ENCODE measurements around the gene FCRLA.

Gene FCRLA

DNA sequence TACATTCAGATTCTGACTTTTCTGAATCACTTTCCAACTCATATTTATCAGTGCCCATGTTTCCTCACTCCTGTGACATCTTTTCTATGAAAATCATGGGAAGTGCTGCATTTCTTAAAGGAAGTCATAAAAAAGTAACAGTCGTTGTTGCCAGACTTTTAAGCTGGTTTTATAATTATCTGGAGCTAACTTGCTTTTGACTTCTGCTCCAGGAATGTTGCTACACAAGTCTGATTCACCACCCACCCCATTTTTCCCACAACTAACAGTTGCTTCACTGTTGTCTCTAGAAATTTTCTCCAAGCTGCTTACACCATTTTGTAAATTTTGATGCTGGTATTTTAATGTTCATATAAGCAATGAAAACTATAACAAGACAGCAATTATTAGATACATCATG lies 26.5 kb downstream of the FCRLA start:
- POLR2A ChIA-PET = interaction anchor here (0.7 kb wide), 1 partner anchor 36 kb away, joined by 3 read pairs; no protein-coding TSS in a partner anchor

DNA sequence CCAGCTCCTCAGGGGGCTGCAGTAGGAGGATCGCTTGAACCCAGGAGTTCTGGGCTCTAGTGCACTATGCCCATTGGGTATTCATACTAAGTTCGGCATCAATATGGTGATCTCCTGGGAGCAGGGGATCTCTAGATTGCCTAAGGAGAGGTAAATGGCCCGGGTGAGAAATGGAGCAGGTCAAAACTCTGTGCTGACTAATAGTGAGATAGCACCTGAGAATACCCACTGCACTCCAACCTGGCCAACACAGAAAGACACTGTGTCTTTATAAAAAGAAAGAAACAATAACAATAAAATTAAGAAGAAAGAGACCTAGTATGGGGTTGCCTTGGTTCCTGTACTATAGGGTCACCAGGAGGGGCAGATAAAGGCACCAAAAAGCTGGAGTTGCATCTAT lies 28.8 kb downstream of the FCRLA start:
- peaks cover 5 to 25% (median 12%) of the 10 kb centered on the region in 4 experiments for H3K4me1 ChIP-seq (ENCODE audit: control extremely low read depth in 1 of 4, control insufficient read depth in 4 of 4, insufficient read depth in 4 of 4, low read length in 3 of 4)
- H3K9me3 ChIP-seq (ENCODE audit: control extremely low read depth in 1 of 5, control insufficient read depth in 4 of 5, insufficient read depth in 2 of 5, low read depth in 1 of 5, low read length in 4 of 5) = no peaks in the 10 kb centered on the region
- POLR2A ChIA-PET = no interaction called here
- 100% methylated on average over 2 of the region's 3 CpGs for WGBS (ENCODE audit: insufficient coverage)
- peaks cover 0 to 6% (median 4%) of the 10 kb centered on the region in 5 experiments for H3K27me3 ChIP-seq (replicated peaks in 2 of 5; ENCODE audit: control insufficient read depth in 4 of 5, insufficient read depth in 5 of 5, low read length in 4 of 5)
- no peak for DNase-seq
- no peak overlapping the region for H3K27ac ChIP-seq (ENCODE audit: insufficient read depth in 1 of 2, low read depth in 1 of 2, low read length in 2 of 2, poor library complexity in 1 of 2, severe bottlenecking in 2 of 2)
- CTCF ChIA-PET = interaction anchor here (1.1 to 8.8 kb wide), 2 partner anchors 8 to 165 kb away, joined by 3 to 74 read pairs; no protein-coding TSS in a partner anchor
- H3K4me3 ChIP-seq (ENCODE audit: control insufficient read depth in 1 of 7, extremely low read depth in 1 of 7, insufficient read depth in 4 of 7, low read depth in 2 of 7, low read length in 6 of 7) = no peak overlapping the region
- H3K36me3 ChIP-seq (ENCODE audit: control insufficient read depth in 4 of 4, insufficient read depth in 4 of 4, low read length in 3 of 4) = no peaks in the 10 kb centered on the region

More for the DNA sequence above, 26.5 kb downstream of the FCRLA start:
- no peaks in the 10 kb centered on the region for H3K36me3 ChIP-seq (ENCODE audit: control insufficient read depth in 4 of 4, insufficient read depth in 4 of 4, low read length in 3 of 4)
- H3K27me3 ChIP-seq (replicated peaks in 2 of 5; ENCODE audit: control insufficient read depth in 4 of 5, insufficient read depth in 5 of 5, low read length in 4 of 5) = peaks cover 0 to 15% (median 5%) of the 10 kb centered on the region in 5 experiments
- no peak overlapping the region for H3K4me3 ChIP-seq (ENCODE audit: control insufficient read depth in 1 of 7, extremely low read depth in 1 of 7, insufficient read depth in 4 of 7, low read depth in 2 of 7, low read length in 6 of 7)
- H3K4me1 ChIP-seq (ENCODE audit: control extremely low read depth in 1 of 4, control insufficient read depth in 4 of 4, insufficient read depth in 4 of 4, low read length in 3 of 4) = peaks cover 0 to 16% (median 0%) of the 10 kb centered on the region in 4 experiments
- H3K9me3 ChIP-seq (ENCODE audit: control extremely low read depth in 1 of 5, control insufficient read depth in 4 of 5, insufficient read depth in 2 of 5, low read depth in 1 of 5, low read length in 4 of 5) = no peaks in the 10 kb centered on the region
- CTCF ChIA-PET = interaction anchor here (1.3 to 3.6 kb wide), 2 partner anchors 11 to 27 kb away, joined by 3 to 14 read pairs; partner anchors contain the start of gene FCRLA
- no peak for DNase-seq
- WGBS (ENCODE audit: insufficient coverage) = 0% methylated on average over 1 of the region's 1 CpG
- H3K27ac ChIP-seq (ENCODE audit: insufficient read depth in 1 of 2, low read depth in 1 of 2, low read length in 2 of 2, poor library complexity in 1 of 2, severe bottlenecking in 2 of 2) = no peak overlapping the region

DNA sequence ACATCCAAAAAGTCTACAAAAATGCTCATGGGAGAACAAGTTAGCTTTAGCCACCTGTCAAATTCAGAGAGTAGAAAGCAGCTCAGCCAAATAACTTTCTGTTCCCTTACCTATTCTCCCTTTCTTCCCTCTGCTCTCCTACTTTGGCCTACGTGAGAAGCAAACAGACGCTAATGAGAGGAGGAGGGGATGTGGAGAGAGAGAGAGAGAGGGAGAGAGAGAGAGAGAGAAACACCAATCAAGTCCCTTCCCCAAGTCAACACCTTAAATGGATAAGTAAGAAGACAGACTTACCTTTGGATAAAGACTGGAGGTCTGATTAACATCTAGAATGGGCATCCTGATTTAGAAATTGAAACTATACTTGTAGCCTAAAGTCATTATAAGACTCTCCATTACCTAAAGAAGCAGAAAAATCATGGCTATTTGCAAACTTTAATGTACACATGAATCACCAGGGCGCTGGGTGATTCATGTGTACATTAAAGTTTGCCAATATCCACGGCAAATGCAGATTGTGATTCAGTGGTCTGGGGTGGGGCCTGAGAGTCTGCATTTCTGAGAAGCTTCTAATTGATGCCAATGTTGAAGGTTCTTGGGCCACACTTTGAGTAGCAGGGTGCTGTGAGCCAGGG lies 29.4 kb downstream of the FCRLA start:
- ChIA-PET CTCF (interaction anchor here (0.7 to 8.8 kb wide), 12 partner anchors 8 to 252 kb away, joined by 3 to 74 read pairs (median 4); partner anchors contain the start of gene DUSP12), POLR2A (no interaction called here)
- peaks cover 0 to 6% (median 0%) of the 10 kb centered on the region in 5 experiments for H3K27me3 ChIP-seq (replicated peaks in 2 of 5; ENCODE audit: control insufficient read depth in 4 of 5, insufficient read depth in 5 of 5, low read length in 4 of 5)
- DNase-seq = no peak
- H3K4me1 ChIP-seq (ENCODE audit: control extremely low read depth in 1 of 4, control insufficient read depth in 4 of 4, insufficient read depth in 4 of 4, low read length in 3 of 4) = peaks cover 11 to 31% (median 16%) of the 10 kb centered on the region in 4 experiments
- 100% methylated on average over 1 of the region's 4 CpGs for WGBS (ENCODE audit: insufficient coverage)
- H3K27ac ChIP-seq (ENCODE audit: insufficient read depth in 1 of 2, low read depth in 1 of 2, low read length in 2 of 2, poor library complexity in 1 of 2, severe bottlenecking in 2 of 2) = no peak overlapping the region
- no peaks in the 10 kb centered on the region for H3K36me3 ChIP-seq (ENCODE audit: control insufficient read depth in 4 of 4, insufficient read depth in 4 of 4, low read length in 3 of 4)
- no peaks in the 10 kb centered on the region for H3K9me3 ChIP-seq (ENCODE audit: control extremely low read depth in 1 of 5, control insufficient read depth in 4 of 5, insufficient read depth in 2 of 5, low read depth in 1 of 5, low read length in 4 of 5)
- H3K4me3 ChIP-seq (ENCODE audit: control insufficient read depth in 1 of 7, extremely low read depth in 1 of 7, insufficient read depth in 4 of 7, low read depth in 2 of 7, low read length in 6 of 7) = no peak overlapping the region

DNA sequence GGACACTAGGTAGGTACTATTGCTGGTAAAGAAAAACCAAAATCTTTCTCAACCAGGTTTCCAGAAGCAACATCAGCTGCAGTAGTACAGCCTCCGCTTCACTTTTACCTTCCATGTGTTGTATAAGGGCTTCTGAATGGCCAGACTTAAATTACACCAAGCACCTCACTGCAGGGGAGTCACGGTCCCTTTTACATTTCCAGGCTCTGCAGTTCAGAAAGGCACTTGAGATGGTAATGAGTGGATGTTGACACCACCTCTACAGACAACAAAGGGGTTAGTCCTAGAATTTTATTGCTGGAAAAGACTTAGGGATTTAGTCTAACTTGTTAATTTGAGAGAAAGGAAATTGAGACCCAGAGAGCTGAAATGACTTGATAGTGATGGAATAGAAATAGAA lies 30.6 kb downstream of the FCRLA start:
- ChIA-PET POLR2A (no interaction called here), CTCF (interaction anchor here (0.8 to 8.8 kb wide), 15 partner anchors 9 to 261 kb away, joined by 3 to 74 read pairs (median 4); partner anchors contain the start of gene DUSP12)
- WGBS (ENCODE audit: insufficient coverage) = 79% methylated on average over 2 of the region's 2 CpGs
- no peak overlapping the region for H3K4me3 ChIP-seq (ENCODE audit: control insufficient read depth in 1 of 7, extremely low read depth in 1 of 7, insufficient read depth in 4 of 7, low read depth in 2 of 7, low read length in 6 of 7)
- H3K36me3 ChIP-seq (ENCODE audit: control insufficient read depth in 4 of 4, insufficient read depth in 4 of 4, low read length in 3 of 4) = no peaks in the 10 kb centered on the region
- H3K27me3 ChIP-seq (replicated peaks in 2 of 5; ENCODE audit: control insufficient read depth in 4 of 5, insufficient read depth in 5 of 5, low read length in 4 of 5) = peaks cover 0 to 1% (median 0%) of the 10 kb centered on the region in 5 experiments
- H3K9me3 ChIP-seq (ENCODE audit: control extremely low read depth in 1 of 5, control insufficient read depth in 4 of 5, insufficient read depth in 2 of 5, low read depth in 1 of 5, low read length in 4 of 5) = no peaks in the 10 kb centered on the region
- H3K27ac ChIP-seq (ENCODE audit: insufficient read depth in 1 of 2, low read depth in 1 of 2, low read length in 2 of 2, poor library complexity in 1 of 2, severe bottlenecking in 2 of 2) = no peak overlapping the region
- no peak for DNase-seq
- H3K4me1 ChIP-seq (ENCODE audit: control extremely low read depth in 1 of 4, control insufficient read depth in 4 of 4, insufficient read depth in 4 of 4, low read length in 3 of 4) = peaks cover 11 to 34% (median 16%) of the 10 kb centered on the region in 4 experiments

DNA sequence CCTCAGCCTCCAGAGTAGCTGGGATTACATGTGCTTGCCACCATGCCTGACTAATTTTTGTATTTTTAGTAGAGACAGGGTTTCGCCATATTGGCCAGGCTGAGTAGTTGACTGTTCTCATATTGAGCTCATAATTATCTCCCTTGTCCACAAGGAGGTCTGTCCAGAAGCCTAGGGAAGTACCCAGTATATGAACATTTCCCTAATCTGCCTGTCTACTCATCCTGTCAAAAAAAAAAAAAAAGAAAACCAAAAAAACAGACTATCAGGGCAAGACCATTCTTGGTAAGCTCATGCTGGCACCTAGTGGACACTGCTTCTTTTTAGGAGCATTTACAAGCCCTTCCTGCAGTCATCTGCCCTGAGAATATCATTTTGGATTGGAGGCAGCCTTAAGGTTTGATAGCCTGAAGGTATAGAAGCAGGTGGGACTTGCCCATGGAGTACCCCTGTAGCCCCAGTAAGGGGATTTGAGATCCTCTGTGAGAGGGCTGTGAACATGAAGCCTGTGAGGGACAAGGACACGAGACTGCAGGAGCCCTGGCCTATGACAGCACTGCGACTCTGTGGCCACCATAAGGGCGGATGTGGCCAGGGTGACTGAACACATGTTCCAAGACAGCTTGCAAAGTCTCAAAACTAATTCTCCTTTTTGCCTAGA lies 31.7 kb downstream of the FCRLA start:
- H3K36me3 ChIP-seq (ENCODE audit: control insufficient read depth in 4 of 4, insufficient read depth in 4 of 4, low read length in 3 of 4) = no peaks in the 10 kb centered on the region
- H3K4me1 ChIP-seq (ENCODE audit: control extremely low read depth in 1 of 4, control insufficient read depth in 4 of 4, insufficient read depth in 4 of 4, low read length in 3 of 4) = peaks cover 11 to 30% (median 16%) of the 10 kb centered on the region in 4 experiments
- 62% methylated on average over 3 of the region's 4 CpGs for WGBS (ENCODE audit: insufficient coverage)
- H3K27ac ChIP-seq (ENCODE audit: insufficient read depth in 1 of 2, low read depth in 1 of 2, low read length in 2 of 2, poor library complexity in 1 of 2, severe bottlenecking in 2 of 2) = no peak overlapping the region
- H3K4me3 ChIP-seq (ENCODE audit: control insufficient read depth in 1 of 7, extremely low read depth in 1 of 7, insufficient read depth in 4 of 7, low read depth in 2 of 7, low read length in 6 of 7) = no peak overlapping the region
- H3K9me3 ChIP-seq (ENCODE audit: control extremely low read depth in 1 of 5, control insufficient read depth in 4 of 5, insufficient read depth in 2 of 5, low read depth in 1 of 5, low read length in 4 of 5) = no peaks in the 10 kb centered on the region
- DNase-seq = peak; percentile 79 to 85 (median 82)
- ChIA-PET CTCF (interaction anchor here (0.8 to 8.8 kb wide), 15 partner anchors 10 to 298 kb away, joined by 3 to 74 read pairs (median 4); partner anchors contain the start of gene DUSP12), POLR2A (no interaction called here)
- no peaks in the 10 kb centered on the region for H3K27me3 ChIP-seq (replicated peaks in 2 of 5; ENCODE audit: control insufficient read depth in 4 of 5, insufficient read depth in 5 of 5, low read length in 4 of 5)

DNA sequence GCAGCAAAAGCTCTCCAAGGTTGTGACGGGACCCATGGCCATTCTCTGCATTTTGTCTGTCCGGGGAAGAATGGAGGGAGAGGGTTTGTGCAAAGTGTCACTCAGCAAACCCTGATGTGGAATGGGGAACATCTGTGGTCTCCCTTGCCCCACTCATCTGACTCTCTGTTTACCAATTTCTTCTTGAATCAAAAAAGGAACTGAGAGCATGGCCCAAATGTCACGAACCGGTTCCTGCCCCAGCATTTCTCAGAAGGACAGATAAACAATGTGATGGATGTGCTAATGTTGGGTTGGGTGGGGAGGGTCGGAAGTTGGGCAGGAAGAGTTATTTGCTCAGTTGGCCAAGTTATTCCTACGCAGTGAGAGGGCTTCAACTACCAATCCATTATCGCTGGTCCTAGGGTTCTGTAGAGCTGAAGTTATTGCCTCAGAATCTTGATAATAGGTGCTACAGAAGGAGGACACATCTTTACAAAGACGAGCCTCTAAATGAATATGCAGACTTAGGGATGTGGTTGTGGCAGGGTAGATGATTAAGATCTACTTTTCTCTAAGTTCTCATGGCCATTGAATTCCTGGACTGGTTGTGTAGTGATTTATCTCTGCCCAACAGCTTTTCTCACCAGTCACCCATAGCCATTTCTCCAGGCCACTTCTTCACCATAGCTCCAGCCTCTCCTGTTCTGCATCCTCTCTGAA lies 33.0 kb downstream of the FCRLA start:
- no peaks in the 10 kb centered on the region for H3K9me3 ChIP-seq (ENCODE audit: control extremely low read depth in 1 of 5, control insufficient read depth in 4 of 5, insufficient read depth in 2 of 5, low read depth in 1 of 5, low read length in 4 of 5)
- no peaks in the 10 kb centered on the region for H3K36me3 ChIP-seq (ENCODE audit: control insufficient read depth in 4 of 4, insufficient read depth in 4 of 4, low read length in 3 of 4)
- peak in 1 of 3 donors; percentile 31 for DNase-seq
- ChIA-PET CTCF (interaction anchor here (0.6 to 8.8 kb wide), 12 partner anchors 8 to 260 kb away, joined by 3 to 74 read pairs (median 5); partner anchors contain the start of gene DUSP12), POLR2A (no interaction called here)
- 49% methylated on average over 6 of the region's 8 CpGs for WGBS (ENCODE audit: insufficient coverage)
- no peak overlapping the region for H3K27ac ChIP-seq (ENCODE audit: insufficient read depth in 1 of 2, low read depth in 1 of 2, low read length in 2 of 2, poor library complexity in 1 of 2, severe bottlenecking in 2 of 2)
- peaks cover 11 to 30% (median 16%) of the 10 kb centered on the region in 4 experiments for H3K4me1 ChIP-seq (ENCODE audit: control extremely low read depth in 1 of 4, control insufficient read depth in 4 of 4, insufficient read depth in 4 of 4, low read length in 3 of 4)
- H3K4me3 ChIP-seq (ENCODE audit: control insufficient read depth in 1 of 7, extremely low read depth in 1 of 7, insufficient read depth in 4 of 7, low read depth in 2 of 7, low read length in 6 of 7) = no peak overlapping the region
- no peaks in the 10 kb centered on the region for H3K27me3 ChIP-seq (replicated peaks in 2 of 5; ENCODE audit: control insufficient read depth in 4 of 5, insufficient read depth in 5 of 5, low read length in 4 of 5)

Data from common myeloid progenitor, CD34-positive (primary cell).